Suprapubic skin (tissue), 4 donors: ENCODE measurements around the gene ZER1. TPM values are rescaled to one million over a fixed set of nuclear protein-coding genes. Genes with fewer than 3 reads are reported as not detected.

Source experiments
- DNase-seq, 2 donors: peaks; one replicate each; pipeline ENCODE4 v3.0.0-alpha.2; 2019; ENCODE audit warnings: low spot score in 2 of 2
- H3K27ac ChIP-seq: fragments of 200-600 bp; sonication (generic); one replicate; pipeline ENCODE4 v1.5.1; 2019
- H3K27me3 ChIP-seq: fragments of 200-600 bp; sonication (generic); one replicate; pipeline ENCODE4 v1.5.1; 2019
- H3K36me3 ChIP-seq: fragments of 200-600 bp; sonication (generic); one replicate; pipeline ENCODE4 v1.5.1; 2019
- H3K4me1 ChIP-seq: fragments of 200-600 bp; sonication (generic); one replicate; pipeline ENCODE4 v1.5.1; 2019
- H3K4me3 ChIP-seq: fragments of 200-600 bp; sonication (generic); one replicate; pipeline ENCODE4 v1.5.1; 2019; ENCODE audit warnings: mild to moderate bottlenecking
- H3K9me3 ChIP-seq: fragments of 200-600 bp; sonication (generic); one replicate; pipeline ENCODE4 v1.5.1; 2019
- EP300 ChIP-seq: sonication (generic); formaldehyde crosslinking; IDR thresholded peaks from one replicate; pipeline ENCODE4 v1.6.1; 2017; ENCODE audit warnings: antibody characterized with exemption
- POLR2A ChIP-seq, 2 donors: fragments of 450-650 bp; IDR thresholded peaks; one replicate each; pipeline ENCODE4 v1.6.1; 2017; ENCODE audit warnings: antibody characterized with exemption in 2 of 2, mild to moderate bottlenecking in 2 of 2, moderate library complexity in 2 of 2
- POLR2AphosphoS5 ChIP-seq, 3 donors: sonication (generic); formaldehyde crosslinking; IDR thresholded peaks; one replicate each; pipeline ENCODE4 v1.6.1; 2017; ENCODE audit warnings: antibody characterized with exemption in 3 of 3
- WGBS: methylation state at CpG from one replicate; pipeline ENCODE4 v1.1.5; 2018; 5-methylcytosine and 5-hydroxymethylcytosine counted together
- total RNA-seq, 4 donors: library from RNA; depleted of rRNA; stranded (reverse); fragments of >200 nt; gene quantifications; one replicate each; pipeline ENCODE4 v1.1.0, GENCODE V29; 2016
- TF ChIP-seq, protein P1 (sequence below), 2 donors: fragments of 200-600 bp in 1 of 2; fragments of 450-650 bp in 1 of 2; sonication (generic) in 1 of 2; IDR thresholded peaks; one replicate each; pipeline ENCODE4 v1.5.1; 2016 to 2019; ENCODE audit warnings: antibody characterized with exemption in 2 of 2, mild to moderate bottlenecking in 1 of 2, moderate library complexity in 1 of 2

ZER1 gene
- total RNA-seq, 4 donors from 2014 or later, result 53.7 to 75.3 (median 67.7) TPM

DNA sequence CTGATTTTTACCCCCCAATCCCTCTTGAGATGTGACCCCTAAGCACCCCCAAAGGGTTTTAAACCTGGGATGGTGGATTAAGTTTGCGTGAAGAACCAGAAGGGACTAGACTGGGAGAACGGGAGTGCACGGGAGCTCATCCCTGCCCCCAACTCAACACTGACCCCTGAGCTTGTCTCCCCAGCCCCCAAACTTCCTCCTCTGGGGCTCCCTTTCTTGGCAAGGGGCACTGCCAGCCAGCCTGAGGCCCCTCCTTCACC lies 87.7 kb downstream of the ZER1 start:
- Histone ChIP-seq H3K36me3 (no peaks in the 10 kb centered on the region), H3K4me1 (peaks cover 44% of the 10 kb centered on the region), H3K27ac (peak overlapping the region; percentile 94), H3K27me3 (no peaks in the 10 kb centered on the region), H3K4me3 (peak overlapping the region; percentile 70), H3K9me3 (no peaks in the 10 kb centered on the region)
- TF ChIP-seq EP300, result no peak
- no peak for TF ChIP-seq POLR2AphosphoS5 (IDR thresholded peaks at IDR 0.05)
- TF ChIP-seq POLR2A (IDR thresholded peaks at IDR 0.05), result no peak
- TF ChIP-seq, protein P1, sequence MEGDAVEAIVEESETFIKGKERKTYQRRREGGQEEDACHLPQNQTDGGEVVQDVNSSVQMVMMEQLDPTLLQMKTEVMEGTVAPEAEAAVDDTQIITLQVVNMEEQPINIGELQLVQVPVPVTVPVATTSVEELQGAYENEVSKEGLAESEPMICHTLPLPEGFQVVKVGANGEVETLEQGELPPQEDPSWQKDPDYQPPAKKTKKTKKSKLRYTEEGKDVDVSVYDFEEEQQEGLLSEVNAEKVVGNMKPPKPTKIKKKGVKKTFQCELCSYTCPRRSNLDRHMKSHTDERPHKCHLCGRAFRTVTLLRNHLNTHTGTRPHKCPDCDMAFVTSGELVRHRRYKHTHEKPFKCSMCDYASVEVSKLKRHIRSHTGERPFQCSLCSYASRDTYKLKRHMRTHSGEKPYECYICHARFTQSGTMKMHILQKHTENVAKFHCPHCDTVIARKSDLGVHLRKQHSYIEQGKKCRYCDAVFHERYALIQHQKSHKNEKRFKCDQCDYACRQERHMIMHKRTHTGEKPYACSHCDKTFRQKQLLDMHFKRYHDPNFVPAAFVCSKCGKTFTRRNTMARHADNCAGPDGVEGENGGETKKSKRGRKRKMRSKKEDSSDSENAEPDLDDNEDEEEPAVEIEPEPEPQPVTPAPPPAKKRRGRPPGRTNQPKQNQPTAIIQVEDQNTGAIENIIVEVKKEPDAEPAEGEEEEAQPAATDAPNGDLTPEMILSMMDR (IDR thresholded peaks at IDR 0.05), result no peak
- 0% methylated on average over 3 of the region's 3 CpGs for WGBS
- DNase-seq, result no peak

DNA sequence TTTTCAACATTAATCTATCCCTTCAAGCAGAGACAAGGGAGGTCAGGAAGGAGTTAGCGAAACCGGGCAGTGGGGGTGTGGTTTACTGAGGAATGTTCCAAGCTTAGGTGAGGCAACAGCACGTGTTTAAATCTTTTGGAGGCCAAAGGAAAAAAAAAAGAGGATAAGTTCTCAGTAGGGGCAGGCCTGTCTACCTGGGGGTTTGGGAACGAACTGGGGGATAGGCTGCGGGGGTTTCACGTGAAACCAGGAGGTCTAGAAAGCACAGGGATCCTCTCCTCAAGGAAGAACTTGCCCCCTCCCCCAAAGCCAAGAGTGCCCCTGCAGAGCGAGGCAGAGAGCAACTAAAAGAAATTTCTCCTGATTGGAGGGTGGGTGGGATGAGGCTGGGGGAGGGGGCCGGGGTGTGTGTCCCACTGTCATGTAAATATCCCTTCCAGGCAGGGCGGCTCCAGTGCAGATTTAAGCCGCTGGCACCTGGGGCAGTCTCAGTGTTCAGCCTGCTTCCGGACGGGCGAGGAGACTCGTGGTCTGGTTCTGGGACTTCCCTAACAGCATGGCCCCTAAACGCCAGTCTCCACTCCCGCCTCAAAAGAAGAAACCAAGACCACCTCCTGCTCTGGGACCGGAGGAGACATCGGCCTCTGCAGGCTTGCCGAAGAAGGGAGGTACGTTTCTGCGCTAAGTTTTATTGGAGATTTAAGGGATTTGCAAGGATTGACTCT lies 88.2 kb downstream of the ZER1 start:
- H3K27ac ChIP-seq, result peak overlapping the region; percentile 94
- TF ChIP-seq, protein P1 (IDR thresholded peaks at IDR 0.05), result no peak
- TF ChIP-seq POLR2AphosphoS5 (IDR thresholded peaks at IDR 0.05) (no peak), POLR2A (IDR thresholded peaks at IDR 0.05) (no peak), EP300 (no peak)
- peak overlapping the region; percentile 70 for H3K4me3 ChIP-seq
- H3K36me3 ChIP-seq, result no peaks in the 10 kb centered on the region
- WGBS, result 6% methylated on average over 21 of the region's 21 CpGs
- no peaks in the 10 kb centered on the region for H3K9me3 ChIP-seq
- peaks cover 42% of the 10 kb centered on the region for H3K4me1 ChIP-seq
- peak; percentile 80 to 81 for DNase-seq
- no peaks in the 10 kb centered on the region for H3K27me3 ChIP-seq

Other genes starting within 250 kb of the ZER1 start
- gene SPTAN1, start 219.3 kb downstream of the ZER1 start, total RNA-seq, result 100 to 1,000 TPM; 251 to 476 (median 354) TPM
- gene DYNC2I2, start 115.1 kb downstream of the ZER1 start, total RNA-seq, result 10 to 100 TPM; 43.5 to 52.4 (median 45.8) TPM
- gene SET, start 82.7 kb downstream of the ZER1 start, total RNA-seq, result 100 to 1,000 TPM; 101 to 166 (median 161) TPM
- gene PKN3, start 69.4 kb downstream of the ZER1 start, total RNA-seq, result 1 to 10 TPM; 3.4 to 6.0 (median 4.4) TPM
- 10 to 100 TPM; 31.5 to 90.5 (median 75.0) TPM for gene ZDHHC12, start 47.8 kb downstream of the ZER1 start, total RNA-seq
- 10 to 100 TPM; 11.9 to 27.8 (median 20.0) TPM for gene TBC1D13, start 15.3 kb upstream of the ZER1 start, total RNA-seq
- gene ENDOG, start 46.6 kb upstream of the ZER1 start, total RNA-seq, result 10 to 100 TPM; 11.5 to 34.0 (median 21.6) TPM
- gene SPOUT1, start 57.9 kb upstream of the ZER1 start, total RNA-seq, result 10 to 100 TPM; 44.2 to 97.4 (median 79.4) TPM
- 10 to 100 TPM; 10.6 to 17.1 (median 14.6) TPM for gene KYAT1, start 110.0 kb upstream of the ZER1 start, total RNA-seq
- gene LRRC8A, start 110.2 kb upstream of the ZER1 start, total RNA-seq, result 100 to 1,000 TPM in 3 of 4 donors, 10 to 100 TPM in 1; 77.3 to 127 (median 108) TPM
- 10 to 100 TPM; 39.1 to 73.5 (median 49.5) TPM for gene PHYHD1, start 149.1 kb upstream of the ZER1 start, total RNA-seq
- 10 to 100 TPM in 3 of 4 donors, 1 to 10 TPM in 1; 5.2 to 12.7 (median 10.8) TPM for gene DOLK, start 175.7 kb upstream of the ZER1 start, total RNA-seq
- 100 to 1,000 TPM in 1 of 4 donors, 10 to 100 TPM in 3; 53.6 to 104 (median 60.6) TPM for gene NUP188, start 175.8 kb upstream of the ZER1 start, total RNA-seq